Astrocyte (in vitro differentiated cells and primary cell): ENCODE measurements around the gene CDH18. TPM values are rescaled to one million over a fixed set of nuclear protein-coding genes. Genes with fewer than 3 reads are reported as not detected.

ENCODE experiments used
- DNase-seq: peaks from one replicate; pipeline ENCODE4 v3.0.0-alpha.2; 2010; ENCODE audit warnings: low read depth
- FAIRE-seq: peaks from 2 replicates; lab custom pipeline; 2011; peaks lifted over from hg19 to GRCh38; lab: Jason Lieb, UNC
- H2AFZ ChIP-seq: 2 replicates; pipeline ENCODE4 v1.6.0; 2012; ENCODE audit warnings: low read depth, low read length, inconsistent platforms
- H3K27ac ChIP-seq: 2 replicates; pipeline ENCODE4 v1.5.1; 2011; ENCODE audit warnings: low read depth, low read length, inconsistent platforms
- H3K27me3 ChIP-seq: 2 replicates; pipeline ENCODE4 v1.6.0; 2011; ENCODE audit warnings: low read length, inconsistent platforms; ENCODE audit not compliant: insufficient read depth
- H3K36me3 ChIP-seq: 2 replicates; pipeline ENCODE4 v1.5.1; 2011; ENCODE audit warnings: low read length, inconsistent platforms; ENCODE audit not compliant: insufficient read depth
- H3K4me1 ChIP-seq: 2 replicates; pipeline ENCODE4 v1.5.1; 2011; ENCODE audit warnings: low read length, inconsistent platforms; ENCODE audit not compliant: insufficient read depth
- H3K4me2 ChIP-seq: 2 replicates; pipeline ENCODE4 v1.6.0; 2012; ENCODE audit warnings: low read length, inconsistent platforms
- H3K4me3 ChIP-seq: 2 replicates; pipeline ENCODE4 v1.5.1; 2011; ENCODE audit warnings: low read depth, mild to moderate bottlenecking, low read length, inconsistent platforms; ENCODE audit not compliant: insufficient read depth
- H3K79me2 ChIP-seq: 2 replicates; pipeline ENCODE4 v1.6.0; 2012; ENCODE audit warnings: mild to moderate bottlenecking, low read length, inconsistent platforms; ENCODE audit not compliant: insufficient read depth
- H3K9ac ChIP-seq: 2 replicates; pipeline ENCODE4 v1.6.0; 2012; ENCODE audit warnings: mild to moderate bottlenecking, low read length, inconsistent platforms
- H3K9me3 ChIP-seq: 2 replicates; pipeline ENCODE4 v1.5.1; 2012; ENCODE audit warnings: low read depth, mild to moderate bottlenecking, low read length, inconsistent platforms; ENCODE audit not compliant: insufficient read depth
- H4K20me1 ChIP-seq: 2 replicates; pipeline ENCODE4 v1.6.0; 2012; ENCODE audit warnings: low read length, inconsistent platforms; ENCODE audit not compliant: insufficient read depth
- H3K27ac Mint-ChIP-seq: one replicate; pipeline ENCODE4 v1.8.0; 2021; ENCODE audit warnings: mild to moderate bottlenecking, mixed read lengths; ENCODE audit not compliant: unreplicated experiment
- H3K27me3 Mint-ChIP-seq: one replicate; pipeline ENCODE4 v1.8.0; 2021; ENCODE audit warnings: low read depth, mixed read lengths; ENCODE audit not compliant: unreplicated experiment
- H3K36me3 Mint-ChIP-seq: one replicate; pipeline ENCODE4 v1.8.0; 2021; ENCODE audit warnings: low read depth, mixed read lengths; ENCODE audit not compliant: unreplicated experiment
- H3K4me1 Mint-ChIP-seq: one replicate; pipeline ENCODE4 v1.8.0; 2021; ENCODE audit warnings: low read depth, mixed read lengths; ENCODE audit not compliant: unreplicated experiment
- H3K4me3 Mint-ChIP-seq: one replicate; pipeline ENCODE4 v1.8.0; 2021; ENCODE audit warnings: mild to moderate bottlenecking, moderate library complexity, mixed read lengths; ENCODE audit not compliant: unreplicated experiment
- H3K9me3 Mint-ChIP-seq: one replicate; pipeline ENCODE4 v1.8.0; 2021; ENCODE audit warnings: mild to moderate bottlenecking, mixed read lengths; ENCODE audit not compliant: unreplicated experiment
- CTCF ChIP-seq: IDR thresholded peaks from 2 replicates; pipeline ENCODE4 v1.5.1; 2011; ENCODE audit warnings: low read depth, mild to moderate bottlenecking, inconsistent platforms, low read length, moderate library complexity; ENCODE audit not compliant: insufficient read depth
- EZH2 ChIP-seq: IDR thresholded peaks from 2 replicates; pipeline ENCODE4 v1.6.1; 2012; ENCODE audit warnings: mild to moderate bottlenecking, low read length, inconsistent platforms; ENCODE audit not compliant: insufficient read depth
- total RNA-seq: library from RNA; stranded (reverse); gene quantifications from 2 replicates; pipeline ENCODE4 v1.2.1, GENCODE V29; 2021

CDH18 gene
- total RNA-seq, 1 donor from 2014 or later, result not detected

- Histone ChIP-seq H3K27me3 (no peaks in the 10 kb centered on the region), H3K4me2 (no peak overlapping the region), H3K36me3 (no peaks in the 10 kb centered on the region), H3K9ac (no peak overlapping the region), H4K20me1 (no peaks in the 10 kb centered on the region), H3K9me3 (no peaks in the 10 kb centered on the region), H3K79me2 (no peaks in the 10 kb centered on the region), H3K4me3 (no peak overlapping the region), H2AFZ (no peak overlapping the region), H3K4me1 (no peaks in the 10 kb centered on the region), H3K27ac (no peak overlapping the region)
- FAIRE-seq, result no peak
- no peak for DNase-seq
- TF ChIP-seq CTCF (no peak), EZH2 (no peak)
- H3K9me3 Mint-ChIP-seq, result no peaks in the 10 kb centered on the region
- no peaks in the 10 kb centered on the region for H3K27me3 Mint-ChIP-seq
- no peaks in the 10 kb centered on the region for H3K4me1 Mint-ChIP-seq
- no peaks in the 10 kb centered on the region for H3K36me3 Mint-ChIP-seq
- no peak overlapping the region for H3K4me3 Mint-ChIP-seq
- no peak overlapping the region for H3K27ac Mint-ChIP-seq
Measured at GRCh38 chr5:19903611-19904010, 84.4 kb downstream of the CDH18 start.

- H3K4me1 Mint-ChIP-seq, result no peaks in the 10 kb centered on the region
- no peaks in the 10 kb centered on the region for H3K4me1 ChIP-seq
- H3K36me3 Mint-ChIP-seq, result no peaks in the 10 kb centered on the region
- no peak overlapping the region for H3K4me3 Mint-ChIP-seq
- FAIRE-seq (no peak), DNase-seq (no peak)
- no peak overlapping the region for H3K4me3 ChIP-seq
- H3K4me2 ChIP-seq, result no peak overlapping the region
- no peaks in the 10 kb centered on the region for H4K20me1 ChIP-seq
- TF ChIP-seq EZH2 (no peak), CTCF (no peak)
- H3K27ac ChIP-seq, result no peak overlapping the region
- H3K27me3 ChIP-seq, result no peaks in the 10 kb centered on the region
- H3K9me3 ChIP-seq, result no peaks in the 10 kb centered on the region
- no peaks in the 10 kb centered on the region for H3K27me3 Mint-ChIP-seq
- H3K36me3 ChIP-seq, result no peaks in the 10 kb centered on the region
- no peak overlapping the region for H3K9ac ChIP-seq
- H3K79me2 ChIP-seq, result no peaks in the 10 kb centered on the region
- no peak overlapping the region for H2AFZ ChIP-seq
- H3K9me3 Mint-ChIP-seq, result no peaks in the 10 kb centered on the region
- no peak overlapping the region for H3K27ac Mint-ChIP-seq
Measured at GRCh38 chr5:19902316-19902934, 85.6 kb downstream of the CDH18 start.

DNA sequence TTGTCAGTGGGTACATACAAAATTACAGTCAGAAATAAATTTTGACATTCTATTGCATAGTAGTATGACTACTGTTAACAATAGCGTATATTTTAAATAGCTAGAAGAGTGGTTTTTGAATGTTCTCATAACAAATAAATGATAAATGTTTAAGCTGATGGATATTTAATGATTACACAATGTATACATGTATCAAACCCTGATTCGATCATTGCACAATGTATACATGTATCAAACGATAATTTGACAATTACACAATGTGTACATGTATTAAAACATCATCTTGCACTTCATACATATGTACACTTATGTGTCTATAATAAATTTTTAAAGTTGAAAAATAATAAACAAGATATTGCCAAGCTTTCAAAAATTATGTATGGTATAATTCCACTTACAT is 87.7 kb downstream of the CDH18 start:
- Mint-ChIP-seq H3K4me1 (no peaks in the 10 kb centered on the region), H3K27ac (no peak overlapping the region), H3K27me3 (no peaks in the 10 kb centered on the region), H3K4me3 (no peak overlapping the region), H3K9me3 (no peaks in the 10 kb centered on the region), H3K36me3 (no peaks in the 10 kb centered on the region)
- Histone ChIP-seq H2AFZ (no peak overlapping the region), H3K36me3 (no peaks in the 10 kb centered on the region), H3K4me2 (no peak overlapping the region), H3K9ac (no peak overlapping the region), H4K20me1 (no peaks in the 10 kb centered on the region), H3K79me2 (no peaks in the 10 kb centered on the region), H3K9me3 (no peaks in the 10 kb centered on the region), H3K4me1 (no peaks in the 10 kb centered on the region), H3K4me3 (no peak overlapping the region), H3K27me3 (no peaks in the 10 kb centered on the region), H3K27ac (no peak overlapping the region)
- FAIRE-seq, result no peak
- no peak for DNase-seq
- no peak for TF ChIP-seq EZH2
- no peak for TF ChIP-seq CTCF
